ENCODE measurements around the gene APOO. TPM values are rescaled to one million over a fixed set of nuclear protein-coding genes. Genes with fewer than 3 reads are reported as not detected.

Gene APOO
- total RNA-seq, 3 donors from 2014 or later (not counting 1 experiment from before 2014, with no cell fraction given) = 8.8 to 13.0 (median 10.0) TPM

GRCh38 chrX:23792861-23793553 is 114.7 kb downstream of the APOO start:
- no peak for TF ChIP-seq CTCF (IDR thresholded peaks at IDR 0.05)
- no peak overlapping the region for H3K4me3 Mint-ChIP-seq
- H3K27ac Mint-ChIP-seq = no peak overlapping the region
- DNase-seq = no peak
- H3K36me3 Mint-ChIP-seq = no peaks in the 10 kb centered on the region
- no peaks in the 10 kb centered on the region for H3K4me1 Mint-ChIP-seq
- H3K9me3 ChIP-seq (ENCODE audit: control insufficient read depth, insufficient read depth, low read length) = no peaks in the 10 kb centered on the region
- H3K36me3 ChIP-seq (ENCODE audit: control insufficient read depth, insufficient read depth, low read length) = no peaks in the 10 kb centered on the region
- H3K27me3 Mint-ChIP-seq (ENCODE audit: low read depth in 2 of 2) = no peaks in the 10 kb centered on the region
- WGBS (ENCODE audit: insufficient coverage) = 71% methylated on average over 6 of the region's 6 CpGs
- no peaks in the 10 kb centered on the region for H3K27me3 ChIP-seq (ENCODE audit: control insufficient read depth, insufficient read depth, low read length)
- H3K4me3 ChIP-seq (ENCODE audit: low read length) = no peak overlapping the region
- H3K4me1 ChIP-seq (ENCODE audit: control insufficient read depth, insufficient read depth, low read length) = no peaks in the 10 kb centered on the region
- H3K27ac ChIP-seq (ENCODE audit: low read length) = no peak overlapping the region
- no peaks in the 10 kb centered on the region for H3K9me3 Mint-ChIP-seq
- intact Hi-C loops (cut with micrococcal nuclease) = no loop called here
- no peak for ATAC-seq

- H3K4me1 Mint-ChIP-seq = peaks cover 5% of the 10 kb centered on the region in 2 donors
- Histone ChIP-seq H3K27ac (ENCODE audit: low read length) (no peak overlapping the region), H3K4me1 (ENCODE audit: control insufficient read depth, insufficient read depth, low read length) (no peaks in the 10 kb centered on the region), H3K36me3 (ENCODE audit: control insufficient read depth, insufficient read depth, low read length) (peaks cover 6% of the 10 kb centered on the region), H3K4me3 (ENCODE audit: low read length) (no peak overlapping the region), H3K9me3 (ENCODE audit: control insufficient read depth, insufficient read depth, low read length) (no peaks in the 10 kb centered on the region), H3K27me3 (ENCODE audit: control insufficient read depth, insufficient read depth, low read length) (no peaks in the 10 kb centered on the region)
- no peak overlapping the region for H3K27ac Mint-ChIP-seq
- no peak for DNase-seq
- no CpG with 5 or more reads among the region's 11 CpGs for WGBS (ENCODE audit: insufficient coverage)
- no peaks in the 10 kb centered on the region for H3K27me3 Mint-ChIP-seq (ENCODE audit: low read depth in 2 of 2)
- TF ChIP-seq CTCF (IDR thresholded peaks at IDR 0.05) = no peak
- H3K9me3 Mint-ChIP-seq = no peaks in the 10 kb centered on the region
- no peaks in the 10 kb centered on the region for H3K36me3 Mint-ChIP-seq
- H3K4me3 Mint-ChIP-seq = no peak overlapping the region
- intact Hi-C loops (cut with micrococcal nuclease) = no loop called here
- ATAC-seq = no peak
Observed at GRCh38 chrX:23790155-23790497, 117.6 kb downstream of the APOO start.

GRCh38 chrX:23789386-23790154 is 118.2 kb downstream of the APOO start:
- Histone ChIP-seq H3K36me3 (ENCODE audit: control insufficient read depth, insufficient read depth, low read length) (peaks cover 10% of the 10 kb centered on the region), H3K27ac (ENCODE audit: low read length) (no peak overlapping the region), H3K4me1 (ENCODE audit: control insufficient read depth, insufficient read depth, low read length) (peaks cover 3% of the 10 kb centered on the region), H3K9me3 (ENCODE audit: control insufficient read depth, insufficient read depth, low read length) (no peaks in the 10 kb centered on the region), H3K27me3 (ENCODE audit: control insufficient read depth, insufficient read depth, low read length) (no peaks in the 10 kb centered on the region), H3K4me3 (ENCODE audit: low read length) (no peak overlapping the region)
- H3K27me3 Mint-ChIP-seq (ENCODE audit: low read depth in 2 of 2) = no peaks in the 10 kb centered on the region
- ATAC-seq (no peak), DNase-seq (no peak)
- H3K36me3 Mint-ChIP-seq = no peaks in the 10 kb centered on the region
- no peaks in the 10 kb centered on the region for H3K9me3 Mint-ChIP-seq
- H3K4me3 Mint-ChIP-seq = no peak overlapping the region
- 92% methylated on average over 6 of the region's 8 CpGs for WGBS (ENCODE audit: insufficient coverage)
- intact Hi-C loops (cut with micrococcal nuclease) = loop anchor here (10.0 kb wide), 1 partner anchor 125 kb away; the partner anchor contains the start of gene PRDX4
- H3K27ac Mint-ChIP-seq = no peak overlapping the region
- H3K4me1 Mint-ChIP-seq = peaks cover 10 to 11% of the 10 kb centered on the region in 2 donors
- TF ChIP-seq CTCF (IDR thresholded peaks at IDR 0.05) = no peak
